NCI-H2029 (cell line): ENCODE measurements around the gene CDH13.

Source experiments
- DNase-seq: peaks from one replicate; lab custom pipeline; 2025; lab: John Stamatoyannopoulos, UW

Gene CDH13

DNA sequence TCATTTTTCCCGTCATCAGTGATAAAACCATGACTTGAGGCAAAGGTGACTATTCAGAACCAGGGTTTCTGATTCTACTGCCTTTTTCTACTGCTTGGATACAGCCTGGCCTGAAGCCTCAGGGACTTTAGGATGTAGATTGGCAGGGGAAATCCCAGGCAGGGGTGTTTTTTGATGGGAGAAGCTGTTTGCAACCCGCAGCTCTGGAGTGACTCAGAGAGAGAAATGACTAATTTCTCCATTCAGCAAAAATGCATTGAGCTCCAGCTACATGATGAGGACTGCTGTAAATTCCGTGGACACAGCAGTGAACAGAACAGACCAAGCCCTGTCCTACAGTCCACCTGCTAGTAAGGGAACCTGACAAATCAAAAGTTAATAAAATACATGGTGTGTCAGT, 560.6 kb downstream of the CDH13 start:
- no peak for DNase-seq

DNA sequence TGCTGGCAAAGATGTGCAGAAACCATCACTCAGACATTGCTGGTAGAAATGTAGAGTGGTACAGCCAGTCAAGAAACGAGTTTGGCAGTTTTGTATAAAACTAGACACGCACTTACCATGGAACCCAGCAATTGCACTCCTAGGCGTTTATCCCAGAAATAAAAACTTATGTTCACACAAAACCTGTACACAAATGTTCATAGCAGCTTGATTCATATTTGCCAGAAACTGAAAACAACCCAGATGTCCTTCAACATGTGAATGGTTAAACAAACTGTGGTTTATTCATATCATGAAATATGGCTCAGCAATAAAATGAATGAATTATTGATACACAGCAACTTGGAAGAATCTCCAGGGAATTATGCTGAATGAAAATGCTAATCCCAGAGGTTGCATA, 570.0 kb downstream of the CDH13 start:
- no peak for DNase-seq

- DNase-seq: no peak
Observed at GRCh38 chr16:83197450-83197849, 570.7 kb downstream of the CDH13 start.

DNA sequence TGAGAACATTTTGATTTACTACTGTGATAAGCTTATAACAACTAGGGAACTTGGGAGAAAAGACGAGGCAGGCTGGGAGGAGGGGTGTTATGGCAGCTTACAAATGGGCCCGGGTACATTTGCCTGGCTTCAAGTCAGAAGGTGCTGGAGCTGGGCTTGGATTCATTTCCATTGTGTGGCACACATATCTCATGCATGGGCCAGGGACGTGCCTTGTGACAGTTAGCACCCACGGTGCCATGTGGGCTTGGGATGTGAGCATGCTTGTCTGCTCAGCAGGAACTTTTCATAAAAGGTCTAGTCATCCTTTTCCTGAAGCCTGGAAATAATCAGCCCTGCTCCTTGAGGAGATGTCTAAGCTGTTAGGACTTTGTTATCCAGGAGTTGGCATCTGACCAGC, 572.2 kb downstream of the CDH13 start:
- DNase-seq: no peak

- DNase-seq: no peak
Observed at GRCh38 chr16:83200005-83200779, 573.4 kb downstream of the CDH13 start.

DNA sequence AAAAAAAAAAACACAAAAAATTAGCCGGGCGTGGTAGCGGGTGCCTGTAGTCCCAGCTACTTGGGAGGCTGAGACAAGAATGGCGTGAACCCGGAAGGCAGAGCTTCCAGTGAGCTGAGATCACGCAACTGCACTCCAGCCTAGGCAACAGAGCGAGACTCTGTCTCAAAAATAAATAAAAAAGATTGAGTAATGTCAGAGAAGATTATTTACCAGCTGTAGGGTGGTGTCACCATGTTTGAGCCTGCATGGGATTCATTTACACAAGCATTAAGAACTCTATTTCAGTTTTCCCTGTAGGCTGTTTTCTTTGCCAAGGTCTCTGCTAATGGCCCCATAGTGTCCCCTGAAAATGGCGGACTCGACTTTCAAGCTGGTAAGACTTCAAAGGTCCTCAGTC, 575.0 kb downstream of the CDH13 start:
- no peak for DNase-seq

GRCh38 chr16:83205896-83206295, 579.1 kb downstream of the CDH13 start:
- DNase-seq: no peak

DNA sequence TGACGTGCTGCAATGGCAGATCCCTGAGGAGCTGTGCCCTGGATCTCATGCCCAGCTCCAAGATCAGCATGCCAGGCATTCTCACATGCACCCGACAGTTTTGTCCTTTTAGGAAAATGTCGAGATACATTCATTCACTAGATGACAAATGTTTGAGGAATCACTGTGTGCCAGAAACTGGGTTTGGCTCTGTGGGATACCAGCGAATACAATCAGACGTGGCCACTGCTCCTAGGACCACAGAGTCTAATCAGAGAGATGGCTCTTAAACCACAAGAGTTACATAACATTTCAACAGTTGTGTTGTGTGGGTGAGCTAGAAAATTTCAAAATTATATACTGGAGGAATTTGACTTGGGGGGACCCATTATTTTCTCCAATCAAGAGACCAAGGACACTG, 579.7 kb downstream of the CDH13 start:
- DNase-seq: no peak

- DNase-seq: no peak
Observed at GRCh38 chr16:83211711-83212110, 584.9 kb downstream of the CDH13 start.

- no peak for DNase-seq
Observed at GRCh38 chr16:83212301-83212841, 585.6 kb downstream of the CDH13 start.

GRCh38 chr16:83214671-83215070, 587.9 kb downstream of the CDH13 start:
- no peak for DNase-seq

DNA sequence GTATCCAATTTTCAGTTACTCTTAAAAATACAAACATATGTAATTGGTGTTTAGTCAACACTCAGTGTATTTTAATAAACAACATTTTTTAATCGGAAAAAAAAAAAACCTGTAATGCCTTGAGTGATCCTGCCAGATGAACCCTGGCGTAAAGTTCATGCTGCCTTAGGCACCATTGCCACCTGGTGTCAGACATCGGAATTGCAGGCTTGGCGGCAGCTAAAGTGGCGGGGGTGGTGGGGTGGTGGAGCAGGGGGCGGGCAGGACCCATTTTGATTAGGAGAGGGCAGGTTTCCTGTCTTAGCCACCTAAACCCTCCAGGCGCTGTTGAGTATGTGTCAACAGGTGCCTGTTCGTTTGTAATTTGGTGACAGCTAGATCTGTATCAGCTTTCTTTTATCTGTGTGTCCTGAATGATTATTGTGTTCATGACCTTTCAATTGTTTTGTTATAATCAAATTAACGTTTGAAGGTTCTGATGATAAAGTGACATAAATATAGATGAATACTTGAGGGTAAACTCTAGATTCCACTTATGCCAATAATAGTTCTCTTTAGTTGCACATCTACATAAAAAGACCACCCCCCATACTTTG, 588.7 kb downstream of the CDH13 start:
- DNase-seq: no peak

DNA sequence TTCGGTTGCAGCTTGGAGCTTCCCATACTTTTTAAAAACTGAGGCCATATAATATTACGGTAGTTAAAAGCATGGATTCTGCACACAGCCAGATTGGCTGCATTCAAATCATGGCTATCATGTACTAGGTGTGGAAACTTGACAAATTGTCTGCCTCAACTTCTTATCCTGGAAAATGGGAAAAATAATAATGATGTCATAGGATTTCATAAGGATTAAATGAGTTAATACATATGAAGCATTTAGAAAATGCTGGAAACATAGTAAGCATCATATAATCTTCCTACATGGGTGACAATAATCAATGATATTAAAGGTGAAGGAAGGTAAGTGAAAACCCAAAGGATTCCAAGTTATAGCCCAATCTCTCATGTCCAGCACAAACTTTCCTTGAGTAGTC, 592.5 kb downstream of the CDH13 start:
- DNase-seq: no peak

- DNase-seq: no peak
Observed at GRCh38 chr16:83220066-83220465, 593.3 kb downstream of the CDH13 start.

DNA sequence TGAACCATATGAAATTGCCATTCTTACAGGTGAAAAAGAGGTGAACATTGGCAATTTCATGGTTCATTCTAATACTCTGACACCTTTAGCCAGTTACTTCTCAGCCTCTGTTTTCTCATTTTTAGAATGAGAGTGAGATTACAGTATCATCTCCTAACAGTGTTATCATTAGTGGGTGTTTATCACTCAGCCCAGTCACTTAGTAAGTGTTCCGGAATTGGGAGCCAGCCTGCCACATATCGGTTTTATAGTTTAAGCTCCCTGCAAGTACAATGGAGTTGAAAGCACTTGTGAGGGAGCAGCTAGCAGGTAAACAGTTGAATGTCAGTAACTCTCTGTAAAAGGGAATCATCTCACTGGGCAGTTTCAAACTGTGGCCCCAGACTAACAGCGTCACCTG, 597.9 kb downstream of the CDH13 start:
- DNase-seq: no peak

DNA sequence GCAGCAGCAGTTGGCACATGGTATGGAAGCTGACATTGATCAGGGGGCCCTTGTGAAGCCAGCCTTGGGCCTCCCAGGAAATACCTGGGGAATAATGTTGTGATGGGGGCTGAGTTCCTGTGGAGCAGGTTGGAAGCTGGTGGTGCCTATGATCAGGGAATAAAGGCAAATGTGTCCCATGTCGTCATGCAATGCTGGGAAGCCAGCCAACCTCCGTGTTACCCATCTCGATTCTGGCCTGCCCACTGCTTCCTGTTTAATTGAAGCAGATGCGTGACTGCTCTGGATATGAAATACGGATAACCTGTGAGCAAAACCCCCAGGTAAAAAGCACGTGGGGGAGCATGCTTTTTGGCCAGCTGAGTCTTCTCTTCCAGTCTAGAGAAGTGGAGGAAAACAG, 600.6 kb downstream of the CDH13 start:
- no peak for DNase-seq

GRCh38 chr16:83231729-83232128, 605.0 kb downstream of the CDH13 start:
- no peak for DNase-seq

GRCh38 chr16:83233153-83233552, 606.4 kb downstream of the CDH13 start:
- DNase-seq: no peak

GRCh38 chr16:83238949-83239691, 612.4 kb downstream of the CDH13 start:
- DNase-seq: no peak

DNA sequence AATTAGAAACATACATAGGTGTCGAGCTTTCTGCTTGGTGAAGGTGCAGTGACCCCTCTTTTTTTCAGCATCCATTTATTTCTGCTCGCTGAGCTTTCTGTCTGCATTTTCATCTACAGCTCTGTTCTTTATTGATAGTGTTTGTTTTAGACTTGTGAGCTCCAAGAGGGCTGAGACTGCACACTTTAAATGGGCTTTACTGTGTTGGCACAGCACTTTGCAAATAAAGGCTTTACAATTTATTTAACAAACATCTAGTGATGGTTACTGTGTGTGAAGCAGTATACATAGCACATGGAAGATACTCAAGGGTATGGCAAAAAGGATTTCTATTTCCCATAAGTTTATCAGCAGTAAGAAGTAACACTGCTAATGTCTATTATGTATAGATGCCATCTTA, 617.3 kb downstream of the CDH13 start:
- no peak for DNase-seq

GRCh38 chr16:83245061-83245460, 618.3 kb downstream of the CDH13 start:
- no peak for DNase-seq

DNA sequence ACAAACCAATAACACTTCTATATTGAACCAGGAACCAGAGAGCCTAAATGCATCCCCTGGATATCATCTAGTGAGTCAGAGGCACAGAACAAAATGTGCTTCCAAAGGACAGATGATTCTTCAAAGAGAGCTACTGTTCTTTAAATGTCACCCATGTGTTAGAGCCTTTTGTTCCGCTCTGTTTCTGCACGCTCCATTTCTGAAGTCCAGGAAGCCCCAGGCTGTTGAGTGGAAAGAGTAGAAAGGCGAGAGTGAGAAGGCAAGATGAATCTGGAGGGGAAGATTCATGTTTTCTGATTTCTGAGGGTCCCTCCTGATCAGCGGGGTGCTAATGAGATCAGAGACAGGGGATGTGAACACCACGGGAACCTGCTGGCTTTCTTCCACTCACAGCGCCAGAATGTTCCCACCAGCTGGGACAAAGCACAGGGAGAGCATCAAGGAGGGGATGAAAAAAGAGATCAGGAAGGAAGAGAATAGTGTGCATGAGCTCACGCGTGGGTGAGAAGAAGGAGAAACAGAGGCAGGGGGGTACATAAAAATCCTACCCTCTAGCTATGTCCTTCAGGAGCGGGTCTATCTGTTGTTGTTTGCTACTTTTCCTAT, 621.1 kb downstream of the CDH13 start:
- no peak for DNase-seq
